Liver (tissue), 3 donors: ENCODE data around the gene PLCB1.

Source experiments
- EGR1 ChIP-seq, 2 donors: IDR thresholded peaks; 2 replicates each; pipeline ENCODE4 v1.6.1; 2016 to 2018; ENCODE audit warnings: antibody characterized with exemption in 2 of 2, low read depth in 2 of 2
- FOXA1 ChIP-seq: IDR thresholded peaks from 2 replicates; pipeline ENCODE4 v1.6.1; 2016; ENCODE audit warnings: antibody characterized with exemption
- GABPA ChIP-seq, 2 donors: IDR thresholded peaks in 1 of 2; conservative IDR thresholded peaks in 1 of 2; 2 replicates each; pipeline ENCODE4 v1.6.1; 2016; ENCODE audit warnings: antibody characterized with exemption in 2 of 2, mild to moderate bottlenecking in 1 of 2, moderate library complexity in 1 of 2
- JUND ChIP-seq, 2 donors: IDR thresholded peaks; 2 replicates each; pipeline ENCODE4 v1.6.1; 2016; ENCODE audit warnings: antibody characterized with exemption in 2 of 2
- RAD21 ChIP-seq, 2 donors: IDR thresholded peaks; 2 replicates each; pipeline ENCODE4 v1.6.1; 2016; ENCODE audit warnings: antibody characterized with exemption in 2 of 2, mild to moderate bottlenecking in 2 of 2
- SP1 ChIP-seq: IDR thresholded peaks from 2 replicates; pipeline ENCODE4 v1.6.1; 2018; ENCODE audit warnings: antibody characterized with exemption, mild to moderate bottlenecking
- TAF1 ChIP-seq: conservative IDR thresholded peaks from 2 replicates; pipeline ENCODE4 v1.6.1; 2016; ENCODE audit warnings: antibody characterized with exemption, mild to moderate bottlenecking
- TF ChIP-seq, protein P1 (sequence below): fragments of 150-350 bp; IDR thresholded peaks from 2 replicates; pipeline ENCODE4 v1.5.1; 2017; ENCODE audit warnings: improper control_type of control experiment, low read depth, low read length; ENCODE audit not compliant: missing input control
- TF ChIP-seq, protein P2 (sequence below): IDR thresholded peaks from 2 replicates; pipeline ENCODE4 v1.6.1; 2016; ENCODE audit warnings: antibody characterized with exemption
- TF ChIP-seq, protein P3 (sequence below): IDR thresholded peaks from 2 replicates; pipeline ENCODE4 v1.6.1; 2016; ENCODE audit warnings: antibody characterized with exemption, mild to moderate bottlenecking
- TF ChIP-seq, protein P4 (sequence below): IDR thresholded peaks from 2 replicates; pipeline ENCODE4 v1.6.1; 2016; ENCODE audit warnings: antibody characterized with exemption
- donor health status: healthy.
- donor health status: healthy.

DNA sequence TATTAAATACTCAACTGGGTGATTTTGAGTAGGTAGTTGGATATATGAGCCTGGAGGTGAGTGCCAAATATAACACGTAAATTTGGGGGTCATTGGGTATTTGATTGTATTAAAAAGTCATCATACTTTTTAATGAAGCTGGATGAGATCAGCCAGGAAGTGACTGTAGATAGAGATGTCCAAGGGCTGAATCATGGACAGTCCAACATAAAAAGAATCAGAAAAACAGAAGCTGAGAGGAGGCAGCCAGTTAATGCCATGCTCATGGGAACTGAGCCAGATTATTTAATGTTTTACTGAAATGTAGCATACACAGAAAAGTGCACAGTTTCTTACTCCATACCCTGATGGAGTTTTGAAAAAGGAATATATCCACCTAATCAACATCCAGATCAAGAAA lies 501.3 kb downstream of the PLCB1 start:
- TF ChIP-seq, protein P1, sequence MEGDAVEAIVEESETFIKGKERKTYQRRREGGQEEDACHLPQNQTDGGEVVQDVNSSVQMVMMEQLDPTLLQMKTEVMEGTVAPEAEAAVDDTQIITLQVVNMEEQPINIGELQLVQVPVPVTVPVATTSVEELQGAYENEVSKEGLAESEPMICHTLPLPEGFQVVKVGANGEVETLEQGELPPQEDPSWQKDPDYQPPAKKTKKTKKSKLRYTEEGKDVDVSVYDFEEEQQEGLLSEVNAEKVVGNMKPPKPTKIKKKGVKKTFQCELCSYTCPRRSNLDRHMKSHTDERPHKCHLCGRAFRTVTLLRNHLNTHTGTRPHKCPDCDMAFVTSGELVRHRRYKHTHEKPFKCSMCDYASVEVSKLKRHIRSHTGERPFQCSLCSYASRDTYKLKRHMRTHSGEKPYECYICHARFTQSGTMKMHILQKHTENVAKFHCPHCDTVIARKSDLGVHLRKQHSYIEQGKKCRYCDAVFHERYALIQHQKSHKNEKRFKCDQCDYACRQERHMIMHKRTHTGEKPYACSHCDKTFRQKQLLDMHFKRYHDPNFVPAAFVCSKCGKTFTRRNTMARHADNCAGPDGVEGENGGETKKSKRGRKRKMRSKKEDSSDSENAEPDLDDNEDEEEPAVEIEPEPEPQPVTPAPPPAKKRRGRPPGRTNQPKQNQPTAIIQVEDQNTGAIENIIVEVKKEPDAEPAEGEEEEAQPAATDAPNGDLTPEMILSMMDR, result no peak
- TF ChIP-seq GABPA (IDR thresholded peaks at IDR 0.05 in 1 of 2, conservative IDR thresholded peaks at IDR 0.05 in 1 of 2), result no peak
- no peak for TF ChIP-seq SP1
- TF ChIP-seq TAF1, result no peak
- TF ChIP-seq, protein P2, sequence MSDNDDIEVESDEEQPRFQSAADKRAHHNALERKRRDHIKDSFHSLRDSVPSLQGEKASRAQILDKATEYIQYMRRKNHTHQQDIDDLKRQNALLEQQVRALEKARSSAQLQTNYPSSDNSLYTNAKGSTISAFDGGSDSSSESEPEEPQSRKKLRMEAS, result no peak
- TF ChIP-seq, protein P3, sequence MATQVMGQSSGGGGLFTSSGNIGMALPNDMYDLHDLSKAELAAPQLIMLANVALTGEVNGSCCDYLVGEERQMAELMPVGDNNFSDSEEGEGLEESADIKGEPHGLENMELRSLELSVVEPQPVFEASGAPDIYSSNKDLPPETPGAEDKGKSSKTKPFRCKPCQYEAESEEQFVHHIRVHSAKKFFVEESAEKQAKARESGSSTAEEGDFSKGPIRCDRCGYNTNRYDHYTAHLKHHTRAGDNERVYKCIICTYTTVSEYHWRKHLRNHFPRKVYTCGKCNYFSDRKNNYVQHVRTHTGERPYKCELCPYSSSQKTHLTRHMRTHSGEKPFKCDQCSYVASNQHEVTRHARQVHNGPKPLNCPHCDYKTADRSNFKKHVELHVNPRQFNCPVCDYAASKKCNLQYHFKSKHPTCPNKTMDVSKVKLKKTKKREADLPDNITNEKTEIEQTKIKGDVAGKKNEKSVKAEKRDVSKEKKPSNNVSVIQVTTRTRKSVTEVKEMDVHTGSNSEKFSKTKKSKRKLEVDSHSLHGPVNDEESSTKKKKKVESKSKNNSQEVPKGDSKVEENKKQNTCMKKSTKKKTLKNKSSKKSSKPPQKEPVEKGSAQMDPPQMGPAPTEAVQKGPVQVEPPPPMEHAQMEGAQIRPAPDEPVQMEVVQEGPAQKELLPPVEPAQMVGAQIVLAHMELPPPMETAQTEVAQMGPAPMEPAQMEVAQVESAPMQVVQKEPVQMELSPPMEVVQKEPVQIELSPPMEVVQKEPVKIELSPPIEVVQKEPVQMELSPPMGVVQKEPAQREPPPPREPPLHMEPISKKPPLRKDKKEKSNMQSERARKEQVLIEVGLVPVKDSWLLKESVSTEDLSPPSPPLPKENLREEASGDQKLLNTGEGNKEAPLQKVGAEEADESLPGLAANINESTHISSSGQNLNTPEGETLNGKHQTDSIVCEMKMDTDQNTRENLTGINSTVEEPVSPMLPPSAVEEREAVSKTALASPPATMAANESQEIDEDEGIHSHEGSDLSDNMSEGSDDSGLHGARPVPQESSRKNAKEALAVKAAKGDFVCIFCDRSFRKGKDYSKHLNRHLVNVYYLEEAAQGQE, result no peak
- no peak for TF ChIP-seq JUND (IDR thresholded peaks at IDR 0.05)
- TF ChIP-seq FOXA1, result no peak
- no peak for TF ChIP-seq EGR1 (IDR thresholded peaks at IDR 0.05; ENCODE audit: low read depth in 2 of 2)
- TF ChIP-seq, protein P4, sequence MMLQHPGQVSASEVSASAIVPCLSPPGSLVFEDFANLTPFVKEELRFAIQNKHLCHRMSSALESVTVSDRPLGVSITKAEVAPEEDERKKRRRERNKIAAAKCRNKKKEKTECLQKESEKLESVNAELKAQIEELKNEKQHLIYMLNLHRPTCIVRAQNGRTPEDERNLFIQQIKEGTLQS, result no peak
- TF ChIP-seq RAD21 (IDR thresholded peaks at IDR 0.05), result no peak
